GM18873 (cell line): ENCODE results near the gene CLASP1.
"Not testable (repeated sequence)": the region's sequence is repeated elsewhere in the genome, so short reads cannot be mapped to it uniquely, and the experiment has no call there.

Experiments used
- ATAC-seq: cut with Tn5 transposase; IDR thresholded peaks from one replicate; pipeline ENCODE4 v1.9.1; 2021; ENCODE audit warnings: mild to moderate bottlenecking, moderate library complexity, moderate number of reproducible peaks; ENCODE audit not compliant: unreplicated experiment, low FRiP score

Gene CLASP1

GRCh38 chr2:121362774-121363173 is 286.5 kb downstream of the CLASP1 start:
- ATAC-seq = no peak

DNA sequence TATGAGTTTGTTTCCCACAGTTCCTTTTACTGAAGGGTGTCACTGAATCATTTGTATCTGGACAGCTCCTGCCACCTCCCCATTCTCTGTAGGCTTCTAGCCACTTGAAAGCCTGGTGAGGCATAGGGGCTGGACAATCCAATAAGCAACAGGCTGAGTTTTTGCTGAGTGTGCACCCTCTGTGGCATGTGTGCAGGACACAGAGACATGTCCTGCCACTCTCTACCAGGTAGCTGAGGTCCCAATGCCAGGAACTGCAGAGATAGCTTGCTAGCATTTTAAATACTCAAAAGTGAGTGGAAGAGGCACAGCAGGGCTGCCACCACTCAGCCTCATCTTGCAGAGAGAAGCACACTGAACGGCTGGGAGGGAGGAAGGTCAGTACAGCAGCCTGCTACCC is 287.0 kb downstream of the CLASP1 start:
- no peak for ATAC-seq

DNA sequence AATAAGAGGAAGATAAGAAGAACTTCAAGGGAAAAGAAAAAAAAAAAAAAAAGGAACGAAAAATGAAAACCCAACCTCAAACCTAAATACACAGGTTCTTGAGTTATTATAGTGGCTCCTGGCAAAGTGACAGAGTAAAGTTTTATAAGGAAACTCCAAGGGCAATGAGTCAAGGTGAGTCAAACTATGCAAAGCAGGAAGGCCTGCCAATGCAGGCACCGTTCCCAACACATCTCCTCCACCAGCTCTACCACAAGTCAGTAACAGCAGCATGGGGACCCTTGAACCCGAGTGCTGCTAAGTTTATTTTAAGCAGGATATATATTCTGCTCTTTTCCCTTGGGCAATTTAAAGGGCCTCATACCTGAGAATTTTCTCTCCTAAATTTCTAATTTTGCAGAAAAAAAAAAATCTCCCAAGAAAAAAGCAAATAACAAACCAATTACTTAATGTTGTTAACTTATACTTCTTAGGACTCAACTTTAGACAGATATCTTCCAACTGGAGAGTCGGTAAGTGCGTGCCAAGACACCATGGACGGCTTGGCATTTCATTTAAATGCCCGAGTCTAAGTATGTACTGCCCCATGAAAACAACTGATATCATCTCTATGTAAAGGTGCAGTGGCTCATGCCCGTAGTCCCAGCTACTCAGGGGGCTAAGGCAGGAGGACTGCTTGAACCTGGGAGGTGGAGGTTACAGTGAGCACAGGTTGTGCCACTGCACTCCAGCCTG is 288.5 kb downstream of the CLASP1 start:
- ATAC-seq = no peak

- ATAC-seq = no peak
Measured at GRCh38 chr2:121359716-121360565, 289.3 kb downstream of the CLASP1 start.

GRCh38 chr2:121359170-121359569 is 290.1 kb downstream of the CLASP1 start:
- ATAC-seq = no peak

GRCh38 chr2:121358291-121358690 is 291.0 kb downstream of the CLASP1 start:
- no peak for ATAC-seq

- ATAC-seq = no peak
Measured at GRCh38 chr2:121356058-121356640, 293.1 kb downstream of the CLASP1 start.

GRCh38 chr2:121355488-121355887 is 293.8 kb downstream of the CLASP1 start:
- no peak for ATAC-seq

DNA sequence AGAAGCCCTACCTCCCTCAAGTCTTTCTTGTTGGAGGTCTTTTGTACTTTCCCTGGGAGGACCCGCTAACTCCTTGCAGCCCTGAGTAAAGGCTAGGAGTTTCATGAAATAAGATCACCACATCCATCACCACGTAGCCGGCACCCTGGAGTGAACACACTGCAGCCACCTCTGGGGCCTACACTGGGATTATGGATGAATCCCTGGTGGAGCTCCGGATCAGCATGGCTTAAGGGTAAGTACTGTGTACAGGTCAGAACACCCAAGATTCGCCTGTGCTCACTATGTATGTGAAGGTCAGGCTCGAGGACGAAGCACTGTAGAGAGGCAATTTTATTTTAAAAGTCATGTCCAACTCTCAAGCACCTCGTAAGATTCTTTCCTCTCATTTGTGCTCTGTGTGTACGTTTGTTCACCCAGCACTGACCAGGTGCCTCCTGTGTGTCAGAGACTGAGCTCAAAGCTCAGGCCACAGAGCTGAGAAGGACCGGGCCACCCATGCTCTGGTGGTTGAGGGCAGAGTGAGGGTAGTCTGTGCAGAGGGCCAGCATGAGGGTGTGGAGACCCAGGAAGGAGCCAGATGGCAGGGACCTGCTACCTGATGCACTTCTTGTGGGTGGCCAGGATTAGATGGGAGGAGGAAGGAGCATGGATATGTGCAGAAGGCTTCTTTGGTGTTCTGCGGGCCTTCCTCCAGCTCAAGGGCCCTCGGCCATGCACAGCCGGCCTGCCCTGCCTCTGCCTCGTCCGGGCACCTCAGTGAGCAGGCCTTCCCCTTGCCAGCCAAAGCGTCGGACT is 297.5 kb downstream of the CLASP1 start:
- no peak for ATAC-seq

DNA sequence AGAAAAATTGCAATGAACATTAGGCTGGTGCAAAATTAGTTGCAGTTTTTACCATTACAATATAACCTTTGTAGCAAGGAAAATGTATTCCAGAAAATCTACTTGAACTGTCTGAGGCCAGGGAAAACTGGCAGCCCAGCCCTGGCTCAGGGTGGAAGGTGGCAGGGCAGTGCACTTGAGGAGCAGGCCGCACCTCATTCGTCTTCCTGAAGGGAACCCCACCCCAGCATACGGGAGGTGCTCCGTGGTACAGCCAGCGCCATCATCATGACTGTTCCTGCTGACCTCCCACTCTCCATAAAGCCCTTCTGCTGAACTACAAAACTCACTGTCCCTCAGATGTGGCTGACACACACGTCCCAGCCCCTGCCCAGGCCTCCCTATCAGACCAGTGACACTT is 298.4 kb downstream of the CLASP1 start:
- no peak for ATAC-seq

DNA sequence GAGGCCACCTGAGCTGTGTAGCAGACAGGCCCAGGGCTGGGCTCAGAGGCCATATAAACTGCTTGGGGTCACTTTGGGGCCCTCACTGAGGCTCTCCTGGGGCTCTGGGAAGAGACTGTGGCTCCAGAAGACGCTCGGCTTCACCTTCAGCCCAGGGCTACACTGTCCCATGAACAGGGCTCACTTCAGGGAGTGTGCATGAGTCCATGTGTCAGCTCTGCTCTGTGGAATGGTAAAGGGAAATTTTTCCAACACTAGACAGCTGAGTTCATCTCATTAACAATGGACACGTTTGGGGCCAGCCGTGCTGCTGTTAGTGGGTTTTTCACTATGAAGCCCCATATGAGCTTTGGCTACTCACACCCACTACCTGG is 298.9 kb downstream of the CLASP1 start:
- ATAC-seq = no peak

- ATAC-seq = no peak
Measured at GRCh38 chr2:121349721-121350401, 299.4 kb downstream of the CLASP1 start.

- no peak for ATAC-seq
Measured at GRCh38 chr2:121348128-121348740, 301.0 kb downstream of the CLASP1 start.

GRCh38 chr2:121346859-121347258 is 302.4 kb downstream of the CLASP1 start:
- no peak for ATAC-seq

GRCh38 chr2:121346407-121346806 is 302.9 kb downstream of the CLASP1 start:
- no peak for ATAC-seq

DNA sequence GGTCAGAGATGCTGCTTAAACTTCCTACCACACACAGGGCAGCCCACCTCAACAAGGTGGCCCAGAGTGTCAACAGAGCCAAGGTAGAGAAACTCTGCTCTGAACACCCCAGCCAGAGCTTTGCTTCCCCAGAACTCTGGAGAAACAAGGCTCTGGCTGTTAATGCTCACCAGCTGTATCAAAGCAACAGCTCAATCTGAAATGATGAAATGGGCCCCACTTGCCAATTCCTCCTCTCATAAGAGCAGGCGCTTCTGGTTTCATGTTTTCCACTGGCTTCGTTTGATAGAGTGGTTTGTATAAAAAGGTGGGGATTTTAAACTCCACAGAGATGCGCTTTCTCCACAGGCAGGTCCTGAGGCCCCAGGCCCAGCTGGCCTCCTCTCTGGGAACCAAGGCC is 303.4 kb downstream of the CLASP1 start:
- ATAC-seq = no peak

- ATAC-seq = no peak
Measured at GRCh38 chr2:121345101-121345500, 304.2 kb downstream of the CLASP1 start.

GRCh38 chr2:121343828-121344399 is 305.3 kb downstream of the CLASP1 start:
- ATAC-seq = not testable (repeated sequence)

- ATAC-seq = no peak
Measured at GRCh38 chr2:121343191-121343590, 306.1 kb downstream of the CLASP1 start.
